Umbilical cord (tissue), 2 donors: ENCODE results near the gene APLP1. TPM values are rescaled to one million over a fixed set of nuclear protein-coding genes. Genes with fewer than 3 reads are reported as not detected.
"Not testable (repeated sequence)": the region's sequence is repeated elsewhere in the genome, so short reads cannot be mapped to it uniquely, and the experiment has no call there.

Experiments used
- DNase-seq: peaks from one replicate; pipeline ENCODE4 v3.0.0-alpha.2; 2015; ENCODE audit warnings: low spot score
- total RNA-seq: library from RNA; depleted of rRNA; stranded (reverse); fragments of >200 nt; gene quantifications from one replicate; pipeline ENCODE4 v1.2.3, GENCODE V29; 2014; ENCODE audit warnings: low replicate concordance; ENCODE audit not compliant: insufficient read depth

The APLP1 gene
- total RNA-seq, 1 donor from 2014 or later = 8.4 TPM

DNA sequence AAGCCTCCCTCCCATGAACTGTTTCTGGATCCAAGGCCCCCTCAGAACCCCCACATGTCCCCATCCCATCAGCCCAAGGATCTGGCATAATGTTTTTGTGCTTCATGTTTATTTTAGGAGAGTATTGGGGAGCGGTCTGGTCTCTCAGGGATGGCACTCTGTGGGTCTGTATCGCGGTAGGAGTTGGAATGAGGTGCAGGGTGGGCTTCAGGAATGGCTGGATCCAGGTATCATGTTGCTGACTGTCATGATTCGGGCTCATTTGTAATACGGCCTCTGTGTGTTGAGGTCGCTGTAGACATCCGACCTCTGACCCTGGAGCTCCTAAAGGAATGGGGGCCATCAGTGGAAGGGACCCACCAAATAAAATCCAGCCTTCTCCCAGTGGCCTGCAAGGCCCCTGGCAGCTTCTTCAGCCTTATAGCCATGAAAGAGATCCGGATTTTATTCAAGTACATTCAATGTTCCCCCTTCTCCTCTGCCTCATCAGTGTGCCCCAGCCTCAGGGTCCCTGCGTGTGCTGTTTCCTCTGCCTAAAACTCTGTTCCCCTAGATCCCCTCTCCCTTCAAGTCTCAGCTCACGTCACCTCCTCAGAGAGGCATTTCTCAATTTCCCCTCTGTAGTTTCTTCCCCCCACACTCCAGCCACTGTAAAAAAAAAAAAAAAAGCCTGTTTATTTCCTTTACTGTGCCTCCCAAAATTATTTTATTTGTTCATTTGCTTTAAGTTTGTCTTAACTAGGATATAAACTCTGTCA, 36.1 kb downstream of the APLP1 start:
- no peak for DNase-seq

DNA sequence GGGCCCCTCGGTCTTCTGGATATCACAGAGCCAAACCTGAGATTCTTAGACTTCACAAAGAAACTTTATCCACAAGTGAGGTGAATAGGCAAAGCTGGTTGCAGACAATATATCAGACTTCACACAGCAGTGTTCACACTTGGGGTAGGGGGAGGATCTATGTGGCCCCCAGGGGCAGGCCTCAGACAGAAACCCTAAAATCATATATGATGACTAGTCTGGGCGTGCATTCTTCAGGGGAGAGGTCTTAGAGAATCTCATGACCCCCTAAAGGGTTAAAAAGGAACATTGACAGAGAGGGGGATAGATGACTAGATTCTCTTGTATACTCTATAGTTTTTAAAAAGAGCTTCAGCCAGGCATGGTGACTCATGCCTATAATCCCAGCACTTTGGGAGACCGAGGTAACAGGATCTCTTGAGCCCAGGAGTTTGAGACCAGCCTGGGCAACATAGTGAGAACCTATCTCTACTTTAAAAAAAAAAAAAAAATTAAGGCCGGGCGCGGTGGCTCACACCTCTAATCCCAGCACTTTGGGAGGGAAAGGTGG, 36.9 kb downstream of the APLP1 start:
- peak; percentile 31 for DNase-seq

DNA sequence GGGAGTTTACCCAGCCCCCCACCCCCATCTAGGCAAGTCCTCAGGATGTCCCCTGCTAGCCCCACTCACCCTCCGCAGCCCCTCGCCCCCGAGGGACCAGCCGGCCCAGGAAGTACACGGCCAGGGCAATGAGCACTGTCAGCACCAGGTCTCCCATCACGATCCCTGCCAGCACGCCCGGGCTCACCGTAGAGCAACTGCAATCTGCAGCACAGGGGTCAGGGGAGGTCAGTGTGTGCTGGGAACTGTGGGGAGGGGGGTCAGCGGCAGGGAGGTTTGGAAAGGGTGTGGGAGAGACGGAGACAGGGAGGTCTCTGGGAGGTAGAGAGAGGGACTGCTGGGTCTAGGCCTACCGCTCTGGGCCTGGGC, 39.0 kb downstream of the APLP1 start:
- no peak for DNase-seq

DNA sequence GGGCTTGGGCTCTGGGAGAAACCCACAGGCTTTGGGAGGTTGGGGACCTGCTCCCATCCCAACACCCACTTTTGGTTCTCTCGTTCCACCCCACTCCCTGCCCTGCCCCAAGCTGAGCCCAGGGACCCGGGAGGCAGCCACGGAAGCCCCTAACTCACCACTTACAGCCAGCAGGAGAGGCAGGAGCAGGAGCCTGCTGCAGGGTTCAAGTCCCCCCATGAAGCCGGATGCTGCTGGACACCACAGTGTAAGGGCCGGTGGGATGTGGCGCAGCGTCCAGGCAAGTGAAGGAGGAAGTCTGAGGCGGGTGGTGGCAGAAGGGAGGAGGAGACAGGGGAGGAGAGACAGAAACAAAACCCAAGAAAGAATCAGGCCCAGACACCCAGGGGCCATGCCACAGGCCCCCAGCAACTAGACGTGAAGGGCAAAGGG, 39.7 kb downstream of the APLP1 start, which contains the start of gene TYROBP:
Gene TYROBP (minus strand): TSS at position 286 of the 432 bp plus-strand sequence. CDS start 67 bp downstream, at position 219.
- DNase-seq = no peak

DNA sequence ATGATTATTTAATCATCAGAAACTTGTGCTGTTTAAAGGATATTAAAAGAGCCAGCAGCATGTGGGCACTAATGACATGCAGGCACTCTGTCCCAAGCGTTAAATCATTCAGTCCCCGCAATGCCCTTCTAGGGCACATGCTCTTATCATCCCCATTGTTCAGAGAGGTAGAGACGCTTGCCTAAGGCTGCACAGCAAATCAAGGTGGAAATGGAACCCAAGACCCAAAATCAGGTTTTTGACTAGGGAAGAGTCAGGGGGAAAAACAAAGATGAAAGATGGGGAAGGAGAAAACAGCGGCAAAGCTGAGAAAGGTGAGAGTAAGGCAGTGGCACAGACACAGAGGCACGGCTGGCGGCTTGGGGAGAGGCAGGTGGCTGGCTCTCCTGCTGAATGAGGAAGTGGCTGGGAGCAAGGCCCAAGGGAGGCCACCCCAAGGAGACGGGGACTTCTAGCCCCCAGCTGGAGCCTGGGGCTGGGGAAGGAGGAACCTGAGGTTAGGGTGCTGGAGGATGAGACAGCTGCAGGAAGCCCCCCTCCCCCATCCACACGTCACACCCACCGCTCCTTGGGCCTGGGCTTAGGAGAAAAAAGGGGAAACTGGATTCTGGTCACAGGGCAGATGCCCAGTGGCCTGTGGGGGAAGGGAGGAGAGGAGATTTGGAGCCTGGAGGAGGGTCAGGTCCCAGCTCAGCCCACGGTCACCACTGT, 40.8 kb downstream of the APLP1 start:
- peak; percentile 63 for DNase-seq

DNA sequence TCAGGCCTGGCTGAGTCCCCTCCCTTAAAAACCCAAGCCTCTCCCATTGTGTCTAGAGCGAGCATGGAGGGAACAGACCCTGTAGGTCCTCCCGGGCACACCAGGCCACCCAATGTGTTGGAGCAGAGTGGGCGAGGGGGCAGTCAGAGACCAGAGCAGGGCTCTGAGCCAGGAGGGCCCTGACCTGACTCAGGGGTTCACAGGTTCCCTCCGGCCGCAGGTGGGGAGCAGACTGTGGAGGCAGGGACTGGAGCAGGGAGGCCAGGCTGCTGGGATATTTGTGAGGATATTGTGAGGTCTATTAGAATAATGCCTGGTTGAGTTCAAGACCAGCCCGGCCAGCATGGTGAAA, 41.3 kb downstream of the APLP1 start:
- DNase-seq = no peak

DNA sequence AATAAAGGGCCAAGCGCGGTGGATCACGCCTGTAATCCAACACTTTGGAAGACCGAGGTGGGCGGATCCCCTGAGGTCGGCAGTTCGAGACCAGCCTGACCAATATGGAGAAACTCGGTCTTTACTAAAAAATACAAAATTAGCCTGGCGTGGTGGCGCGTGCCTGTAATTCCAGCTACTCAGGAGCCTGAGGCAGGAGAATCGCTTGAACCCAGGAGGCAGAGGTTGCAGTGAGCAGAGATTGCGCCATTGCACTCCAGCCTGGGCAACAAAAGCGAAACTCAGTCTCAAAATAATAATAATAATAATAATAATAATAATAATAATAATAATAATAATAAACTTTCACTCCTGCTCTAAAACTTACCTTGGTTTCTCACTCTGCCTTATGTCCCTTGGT, 42.0 kb downstream of the APLP1 start:
- DNase-seq = not testable (repeated sequence)

DNA sequence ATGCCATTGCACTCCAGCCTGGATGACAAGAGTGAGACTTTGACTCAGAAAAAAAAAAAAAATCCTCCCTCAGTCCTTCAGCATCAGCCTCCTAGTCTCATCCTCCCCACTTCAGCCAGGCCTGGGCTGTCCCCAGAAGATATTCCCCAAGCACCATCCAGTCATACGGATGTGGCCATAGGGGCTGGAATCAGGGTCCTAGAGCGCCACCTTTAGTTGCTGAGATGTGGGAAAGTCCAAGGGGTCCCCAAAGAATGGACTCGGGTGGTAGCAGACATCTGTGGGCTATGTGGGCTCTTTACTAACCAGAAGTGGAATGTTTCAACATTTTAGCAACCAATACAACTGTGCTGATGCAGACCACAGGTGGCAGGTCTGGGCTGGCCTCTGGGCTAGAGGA, 42.8 kb downstream of the APLP1 start:
- DNase-seq = no peak

DNA sequence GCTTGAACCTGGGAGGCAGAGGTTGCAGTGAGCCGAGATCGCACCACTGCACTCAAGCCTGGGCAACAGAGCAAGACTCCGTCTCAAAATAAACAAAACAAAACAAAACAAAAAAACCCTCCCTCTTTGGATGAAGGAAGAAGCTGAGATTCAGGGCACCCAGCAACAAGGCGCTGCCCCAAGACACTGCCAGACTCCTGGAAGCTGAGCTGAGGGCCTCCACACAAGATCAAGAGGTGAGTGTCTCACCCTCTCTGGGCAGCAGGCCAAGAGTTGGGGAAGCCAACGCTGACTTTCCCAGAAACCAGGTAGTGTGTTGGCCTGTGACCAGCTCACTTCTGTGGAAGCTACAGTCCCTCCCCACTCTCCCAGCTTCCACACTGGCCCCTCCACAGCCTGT, 43.4 kb downstream of the APLP1 start:
- no peak for DNase-seq

DNA sequence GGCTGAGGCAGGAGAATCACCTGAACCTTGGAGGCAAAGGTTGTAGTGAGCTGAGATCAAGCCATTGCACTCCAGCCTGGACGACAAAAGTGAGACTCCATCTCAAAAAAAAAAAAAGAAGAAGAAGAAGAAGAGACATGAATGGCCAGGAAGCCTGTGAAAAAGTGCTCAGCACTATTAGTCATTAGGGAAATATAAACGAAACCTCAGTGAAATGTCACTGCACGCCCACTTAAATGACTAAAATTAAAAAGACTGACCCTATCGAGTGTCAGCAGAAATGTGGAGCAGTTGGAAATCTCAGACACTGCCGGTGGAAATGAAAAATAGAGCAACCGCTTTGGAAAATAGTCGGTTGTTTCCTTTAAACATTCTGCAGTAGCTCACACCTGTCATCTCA, 45.2 kb downstream of the APLP1 start:
- DNase-seq = no peak

DNA sequence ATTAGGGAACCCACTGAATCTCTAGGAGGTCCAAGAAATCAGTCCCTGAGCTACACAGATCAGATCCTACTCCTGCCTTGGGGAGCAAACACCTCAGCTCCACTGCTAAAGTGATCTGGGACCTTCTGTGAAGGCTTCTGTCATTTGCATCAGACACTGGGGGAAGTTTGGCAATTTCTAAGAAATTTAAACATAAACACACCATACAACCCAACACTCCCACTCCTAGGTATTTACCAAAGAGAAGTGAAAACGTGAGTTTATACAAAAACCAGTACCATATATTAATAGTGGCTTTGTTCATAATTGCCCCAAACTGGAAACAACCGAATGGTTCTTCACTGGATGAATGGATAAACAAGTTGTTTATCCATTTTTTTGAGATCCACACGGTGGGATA, 47.1 kb downstream of the APLP1 start:
- DNase-seq = no peak

DNA sequence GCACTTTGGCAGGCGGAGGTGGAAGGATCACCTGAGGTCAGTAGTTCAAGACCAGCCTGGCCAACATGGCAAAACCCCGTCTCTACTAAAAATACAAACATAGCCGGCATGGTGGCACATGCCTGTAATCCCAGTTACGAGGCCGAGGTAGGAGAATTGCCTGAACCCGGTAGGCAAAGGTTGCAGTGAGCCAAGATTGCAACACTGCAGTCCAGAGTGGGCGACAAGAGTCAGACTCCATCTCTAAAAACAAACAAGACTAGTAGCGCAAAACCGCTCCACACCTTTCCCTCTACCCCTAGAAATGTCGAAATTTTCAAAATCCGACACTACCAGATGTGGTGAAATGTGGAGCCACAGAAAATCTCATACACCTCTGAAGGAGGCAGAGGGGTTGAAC, 50.9 kb downstream of the APLP1 start:
- no peak for DNase-seq

DNA sequence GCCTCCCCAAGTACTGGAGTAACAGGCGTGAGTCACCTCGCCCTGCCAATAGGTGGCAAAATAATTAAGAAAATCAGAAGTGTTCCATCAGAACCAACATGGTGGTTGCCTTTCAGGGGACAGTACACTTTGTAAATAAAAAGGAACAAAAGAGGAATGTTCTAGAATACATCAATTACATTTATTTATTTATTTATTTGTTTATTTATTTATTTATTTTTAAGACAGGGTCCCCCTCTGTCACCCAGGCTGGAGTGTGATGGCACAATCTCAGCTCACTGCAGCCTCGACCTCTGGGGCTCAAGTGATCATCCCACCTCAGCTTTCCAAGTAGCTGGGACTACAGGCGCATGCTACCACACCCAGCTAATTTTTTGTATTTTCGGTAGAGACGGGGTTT, 52.6 kb downstream of the APLP1 start:
- DNase-seq = no peak

DNA sequence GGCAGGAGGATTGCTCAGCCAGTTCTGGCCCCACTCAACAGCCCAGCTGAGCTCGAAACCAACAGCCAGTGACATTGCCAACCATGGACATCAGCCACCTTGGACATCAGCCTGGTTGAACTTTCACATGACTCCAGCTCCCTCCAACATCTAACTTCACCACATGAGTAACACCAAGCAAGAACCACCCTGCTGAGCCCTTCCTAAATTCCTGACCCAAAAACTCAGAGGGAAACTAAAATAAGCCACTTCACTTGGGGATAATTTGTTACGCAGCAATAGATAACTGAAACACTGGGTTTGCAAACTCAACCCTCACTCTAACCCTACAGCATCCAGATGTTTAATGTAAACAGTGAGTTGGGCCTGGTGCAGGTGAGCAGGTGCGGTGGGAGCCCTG, 57.1 kb downstream of the APLP1 start:
- DNase-seq = no peak

DNA sequence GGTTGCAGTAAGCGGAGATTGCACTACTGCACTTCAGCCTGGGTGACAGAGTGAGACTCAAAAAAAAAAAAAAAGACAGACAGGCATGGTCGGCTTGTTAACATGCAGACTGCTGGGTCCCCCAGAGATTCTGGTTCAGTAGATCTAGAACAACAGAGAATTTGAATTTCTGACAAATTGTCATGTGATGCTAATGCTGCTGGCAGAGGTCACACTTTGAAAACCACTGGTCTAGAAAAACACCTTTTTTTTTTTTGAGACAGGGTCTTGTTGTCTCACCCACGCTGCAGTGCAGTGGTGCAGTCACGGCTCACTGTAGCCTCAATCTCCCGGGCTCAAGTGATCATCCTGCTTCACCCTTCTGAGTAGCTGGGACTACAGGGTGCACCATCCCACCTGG, 60.1 kb downstream of the APLP1 start:
- DNase-seq = no peak

Other genes with a start within 250 kb of the APLP1 start
- 20.9 TPM for gene RBM42, start 239.5 kb upstream of the APLP1 start, total RNA-seq
- gene ETV2, start 226.8 kb upstream of the APLP1 start, total RNA-seq = not detected
- 177 TPM for gene COX6B1, start 220.3 kb upstream of the APLP1 start, total RNA-seq
- gene UPK1A, start 202.1 kb upstream of the APLP1 start, total RNA-seq = 6.7 TPM
- not detected for gene ZBTB32, start 164.0 kb upstream of the APLP1 start, total RNA-seq
- 2.2 TPM for gene KMT2B, start 150.6 kb upstream of the APLP1 start, total RNA-seq
- not detected for gene IGFLR1, start 126.1 kb upstream of the APLP1 start, total RNA-seq
- gene U2AF1L4, start 123.2 kb upstream of the APLP1 start, total RNA-seq = not detected
- 3.6 TPM for gene PSENEN, start 122.9 kb upstream of the APLP1 start, total RNA-seq
- gene LIN37, start 120.0 kb upstream of the APLP1 start, total RNA-seq = 8.4 TPM
- 67.4 TPM for gene HSPB6, start 111.5 kb upstream of the APLP1 start, total RNA-seq
- 15.9 TPM for gene PROSER3, start 110.4 kb upstream of the APLP1 start, total RNA-seq
- 0.96 TPM for gene ARHGAP33, start 93.0 kb upstream of the APLP1 start, total RNA-seq
- 5.5 TPM for gene PRODH2, start 55.7 kb upstream of the APLP1 start, total RNA-seq
- 0.48 TPM for gene NPHS1, start 16.1 kb upstream of the APLP1 start, total RNA-seq
- gene KIRREL2, start 11.7 kb upstream of the APLP1 start, total RNA-seq = not detected
- 15.6 TPM for gene NFKBID, start 32.0 kb downstream of the APLP1 start, total RNA-seq
- gene HCST, start 34.0 kb downstream of the APLP1 start, total RNA-seq = not detected
- 28.4 TPM for gene TYROBP, start 39.7 kb downstream of the APLP1 start, total RNA-seq
- 2.9 TPM for gene LRFN3, start 67.8 kb downstream of the APLP1 start, total RNA-seq
- 20.2 TPM for gene SDHAF1, start 126.6 kb downstream of the APLP1 start, total RNA-seq
- 0.48 TPM for gene SYNE4, start 140.2 kb downstream of the APLP1 start, total RNA-seq
- gene ALKBH6, start 145.6 kb downstream of the APLP1 start, total RNA-seq = 27.2 TPM
- gene CLIP3, start 164.3 kb downstream of the APLP1 start, total RNA-seq = 3.9 TPM
- gene THAP8, start 185.7 kb downstream of the APLP1 start, total RNA-seq = 1.4 TPM
- gene WDR62, start 186.3 kb downstream of the APLP1 start, total RNA-seq = 1.2 TPM
- gene OVOL3, start 242.6 kb downstream of the APLP1 start, total RNA-seq = not detected
- gene POLR2I, start 246.3 kb downstream of the APLP1 start, total RNA-seq = 8.4 TPM
- 61.6 TPM for gene TBCB, start 246.9 kb downstream of the APLP1 start, total RNA-seq